DND-41 (cell line): ENCODE measurements around the gene SCLY.

Experiments
- EZH2 ChIP-seq: IDR thresholded peaks from 3 replicates; pipeline ENCODE4 v1.6.1; 2012; ENCODE audit warnings: borderline replicate concordance, low read depth, mild to moderate bottlenecking, moderate library complexity, low read length, inconsistent platforms; ENCODE audit not compliant: severe bottlenecking
- TF ChIP-seq, protein P1 (sequence below): IDR thresholded peaks from 2 replicates; pipeline ENCODE4 v1.5.1; 2012; ENCODE audit warnings: borderline replicate concordance, low read length, moderate library complexity, mild to moderate bottlenecking; ENCODE audit not compliant: poor library complexity, severe bottlenecking; ENCODE audit errors: extremely low read depth

DNA sequence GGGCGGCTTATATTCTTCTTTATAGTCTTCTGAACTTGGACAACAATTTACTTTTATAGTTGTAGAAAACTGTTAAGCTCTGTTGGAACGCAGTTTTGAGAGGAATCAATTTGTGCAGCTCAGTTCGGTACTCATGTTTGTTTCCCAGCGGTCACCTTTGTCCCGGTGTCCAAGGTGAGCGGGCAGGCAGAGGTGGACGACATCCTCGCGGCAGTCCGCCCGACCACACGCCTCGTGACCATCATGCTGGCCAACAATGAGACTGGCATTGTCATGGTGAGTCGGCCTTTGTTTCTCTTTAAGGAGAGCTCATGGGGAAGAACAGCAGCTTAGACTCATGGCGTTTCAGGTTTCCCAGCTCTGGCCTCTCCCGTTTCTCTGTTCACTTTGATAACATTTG, 20.8 kb downstream of the SCLY start:
- TF ChIP-seq, protein P1, sequence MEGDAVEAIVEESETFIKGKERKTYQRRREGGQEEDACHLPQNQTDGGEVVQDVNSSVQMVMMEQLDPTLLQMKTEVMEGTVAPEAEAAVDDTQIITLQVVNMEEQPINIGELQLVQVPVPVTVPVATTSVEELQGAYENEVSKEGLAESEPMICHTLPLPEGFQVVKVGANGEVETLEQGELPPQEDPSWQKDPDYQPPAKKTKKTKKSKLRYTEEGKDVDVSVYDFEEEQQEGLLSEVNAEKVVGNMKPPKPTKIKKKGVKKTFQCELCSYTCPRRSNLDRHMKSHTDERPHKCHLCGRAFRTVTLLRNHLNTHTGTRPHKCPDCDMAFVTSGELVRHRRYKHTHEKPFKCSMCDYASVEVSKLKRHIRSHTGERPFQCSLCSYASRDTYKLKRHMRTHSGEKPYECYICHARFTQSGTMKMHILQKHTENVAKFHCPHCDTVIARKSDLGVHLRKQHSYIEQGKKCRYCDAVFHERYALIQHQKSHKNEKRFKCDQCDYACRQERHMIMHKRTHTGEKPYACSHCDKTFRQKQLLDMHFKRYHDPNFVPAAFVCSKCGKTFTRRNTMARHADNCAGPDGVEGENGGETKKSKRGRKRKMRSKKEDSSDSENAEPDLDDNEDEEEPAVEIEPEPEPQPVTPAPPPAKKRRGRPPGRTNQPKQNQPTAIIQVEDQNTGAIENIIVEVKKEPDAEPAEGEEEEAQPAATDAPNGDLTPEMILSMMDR: no peak
- TF ChIP-seq EZH2: no peak
